Measurements from ENCODE around the gene BAG2.

BAG2 gene

DNA sequence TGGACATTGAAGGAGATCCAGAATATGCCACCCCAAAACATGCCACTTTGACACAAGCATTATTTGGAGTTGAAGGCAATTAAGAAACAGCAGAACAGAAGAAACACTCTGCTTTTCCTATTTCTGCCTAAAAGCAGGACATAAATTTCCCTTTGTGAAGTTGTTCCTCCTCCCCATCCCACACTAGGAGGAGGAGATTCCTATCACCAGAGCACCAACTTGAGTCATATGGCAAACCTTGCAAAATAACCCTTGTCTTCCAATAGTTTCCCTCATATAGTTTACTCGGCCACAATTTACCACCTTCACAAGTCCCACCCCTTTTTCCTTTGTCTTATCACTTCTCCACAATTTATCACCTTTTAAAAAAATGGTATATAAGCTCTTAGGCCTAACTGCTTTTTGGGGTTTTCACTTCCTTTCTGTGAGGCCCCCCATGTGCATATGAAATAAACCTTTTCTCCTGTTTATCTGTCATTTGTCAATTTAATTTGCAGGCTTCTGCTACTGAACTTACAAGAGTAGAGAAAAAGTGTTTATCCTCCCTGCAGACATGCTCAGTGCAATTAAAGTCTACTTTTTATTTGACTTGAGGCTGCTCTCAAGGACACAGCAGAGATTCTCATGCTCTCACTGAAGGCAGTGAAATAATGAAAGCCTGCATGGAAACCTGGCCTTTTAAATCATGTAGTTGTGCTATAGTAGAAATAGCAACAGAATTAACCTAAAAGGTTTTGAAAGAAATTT is 52.8 kb downstream of the BAG2 start:
- DNase-seq: no peak

- no peak for DNase-seq
These were observed 54.1 kb downstream of the BAG2 start for GRCh38 chr6:57226221-57226620.
